ENCODE measurements around the gene ZBED3.

The ZBED3 gene

GRCh38 chr5:77076961-77077828 lies 9.9 kb downstream of the ZBED3 start:
- DNase-seq = no peak

DNA sequence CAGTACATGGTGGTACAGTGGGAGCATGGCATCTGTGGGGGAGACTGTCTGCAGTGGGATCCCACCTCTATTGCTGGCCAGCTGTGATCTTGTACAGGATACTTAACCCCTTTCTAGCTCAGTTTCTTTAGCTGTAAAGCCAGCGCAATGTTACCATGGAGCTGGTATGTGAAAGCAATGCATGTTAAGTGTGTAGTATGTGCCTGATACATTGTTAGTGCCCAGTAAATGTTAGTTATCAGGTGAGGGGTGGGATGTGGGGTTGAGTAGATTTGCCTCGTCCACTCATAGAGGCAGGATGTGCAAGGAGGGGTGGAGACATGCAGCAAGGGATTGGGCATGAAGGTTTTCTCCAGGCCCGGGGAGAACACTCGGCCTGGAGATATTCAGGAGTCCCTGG lies 12.3 kb downstream of the ZBED3 start:
- no peak for DNase-seq

DNA sequence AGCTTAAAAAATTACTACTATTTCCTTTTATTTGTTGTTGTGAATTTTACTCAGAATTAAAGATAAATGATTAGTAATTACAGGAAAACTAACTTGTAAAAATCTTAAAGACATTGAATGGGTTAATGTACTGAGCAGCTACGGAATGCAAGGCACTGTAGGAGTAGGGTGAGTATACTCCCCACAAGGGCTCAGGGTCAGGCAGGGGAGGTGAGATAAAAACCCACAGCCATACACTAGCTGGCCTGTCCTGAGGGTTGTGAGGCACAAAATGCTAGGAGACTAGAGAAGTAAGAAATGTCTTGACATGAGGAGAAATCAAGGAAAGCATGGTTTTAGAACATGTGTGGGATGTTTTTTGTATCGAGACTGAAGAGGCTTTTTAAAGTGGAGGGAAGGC lies 13.4 kb downstream of the ZBED3 start:
- no peak for DNase-seq

- DNase-seq = no peak
Observed at GRCh38 chr5:77066823-77067442, 20.2 kb downstream of the ZBED3 start.

DNA sequence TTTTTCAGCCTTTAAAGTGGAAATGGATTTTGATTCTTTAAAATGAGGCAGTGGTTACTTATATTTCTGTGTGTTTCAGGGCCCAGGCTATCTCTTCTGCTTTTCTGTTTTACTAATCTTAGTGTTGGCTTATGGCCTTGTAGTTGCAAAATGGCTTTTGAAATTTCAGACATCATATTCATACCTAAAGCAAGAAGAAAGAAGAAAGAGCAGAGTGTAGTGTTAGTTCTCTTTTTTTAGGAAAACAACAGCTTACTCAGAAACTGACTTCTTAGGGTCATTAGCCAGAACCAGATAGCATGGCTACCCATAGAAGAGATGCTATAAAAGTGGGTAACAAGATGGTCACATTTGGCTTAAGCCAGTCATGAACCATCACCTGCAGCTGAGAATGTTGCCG lies 20.9 kb downstream of the ZBED3 start:
- DNase-seq = no peak

GRCh38 chr5:77065256-77065655 lies 21.8 kb downstream of the ZBED3 start:
- no peak for DNase-seq

GRCh38 chr5:77064040-77064439 lies 23.0 kb downstream of the ZBED3 start:
- no peak for DNase-seq

DNA sequence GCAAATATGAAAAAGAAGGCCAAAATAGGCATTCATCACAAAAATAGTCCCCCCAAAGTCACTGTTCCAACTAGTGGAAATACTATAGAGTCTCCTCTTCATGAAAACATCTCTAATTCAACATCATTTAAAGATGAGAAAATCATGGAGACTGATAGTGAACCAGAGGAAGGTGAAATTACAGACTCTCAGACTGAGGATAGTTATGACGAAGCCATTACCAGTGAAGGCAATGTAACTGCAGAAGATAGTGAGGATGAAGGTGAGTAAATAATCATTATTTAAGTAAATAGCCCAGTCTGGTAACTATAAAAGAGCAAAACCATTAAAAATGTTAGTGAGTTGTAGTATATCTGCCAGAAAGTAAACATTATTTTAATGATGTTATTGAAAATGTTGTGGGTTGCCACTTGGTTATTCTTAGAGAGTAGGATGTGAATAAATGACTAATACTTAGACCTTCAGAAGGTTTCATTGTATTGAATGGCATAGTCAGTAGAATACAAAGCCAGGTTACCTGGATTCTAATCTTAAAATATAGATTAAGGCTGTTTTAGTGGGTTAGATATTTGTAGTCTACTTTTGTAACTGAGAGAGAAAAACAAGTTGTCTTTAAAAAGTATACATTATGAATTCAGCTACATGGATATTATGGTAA lies 40.5 kb downstream of the ZBED3 start:
- DNase-seq = no peak

GRCh38 chr5:77035950-77036349 lies 51.1 kb downstream of the ZBED3 start:
- DNase-seq = no peak

DNA sequence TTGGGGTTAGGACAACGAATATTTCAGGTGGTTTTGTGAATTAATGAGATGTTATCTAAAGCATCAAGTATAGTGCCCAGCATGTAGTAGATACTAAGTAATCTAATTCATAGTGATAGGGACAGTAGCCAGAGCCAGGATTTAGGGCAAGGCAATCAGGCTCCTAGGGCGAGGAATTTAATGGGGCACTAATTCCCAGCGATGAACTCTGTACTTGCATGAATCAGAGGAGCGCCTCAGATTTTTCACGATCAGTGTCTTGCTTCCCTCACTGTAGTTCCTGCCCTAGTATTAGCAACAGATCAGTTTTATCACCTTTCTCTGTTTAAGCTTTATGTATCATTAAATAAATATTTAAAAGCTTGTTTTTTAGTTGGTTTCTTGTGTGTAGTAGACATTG lies 53.7 kb downstream of the ZBED3 start:
- no peak for DNase-seq

GRCh38 chr5:77032635-77033034 lies 54.5 kb downstream of the ZBED3 start:
- no peak for DNase-seq

GRCh38 chr5:77031891-77032290 lies 55.2 kb downstream of the ZBED3 start:
- DNase-seq = no peak

- DNase-seq = peak; percentile 72 to 92
Observed at GRCh38 chr5:77030097-77031071, 56.7 kb downstream of the ZBED3 start, which contains the start of gene AGGF1. Gene AGGF1, plus strand, starts transcription at chr5:77030404. Its CDS starts 363 bp downstream, at chr5:77030767.

DNA sequence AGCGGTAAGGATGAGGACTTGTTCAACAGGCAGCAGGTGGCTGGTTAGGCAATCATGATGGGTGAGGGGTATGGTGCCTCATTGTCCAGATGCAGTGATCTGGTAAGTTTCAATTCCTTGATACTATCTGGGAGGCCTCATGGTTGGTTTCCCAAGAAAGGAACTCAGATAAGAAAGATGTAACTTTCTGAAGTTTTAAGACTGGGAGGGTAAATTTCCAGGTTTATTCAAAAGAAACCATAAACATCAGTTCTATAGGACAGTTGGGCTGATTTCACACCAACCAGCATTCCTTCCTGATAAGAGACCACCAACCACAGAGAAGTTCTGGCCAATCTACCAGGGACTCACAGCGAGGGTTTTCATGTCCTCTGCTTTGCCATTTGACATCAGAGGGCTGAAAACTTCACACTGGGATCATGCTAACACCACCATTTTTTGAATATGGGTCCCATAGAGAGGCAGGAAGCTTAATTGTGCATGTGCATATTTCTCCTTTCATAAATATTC lies 57.7 kb downstream of the ZBED3 start:
- no peak for DNase-seq

DNA sequence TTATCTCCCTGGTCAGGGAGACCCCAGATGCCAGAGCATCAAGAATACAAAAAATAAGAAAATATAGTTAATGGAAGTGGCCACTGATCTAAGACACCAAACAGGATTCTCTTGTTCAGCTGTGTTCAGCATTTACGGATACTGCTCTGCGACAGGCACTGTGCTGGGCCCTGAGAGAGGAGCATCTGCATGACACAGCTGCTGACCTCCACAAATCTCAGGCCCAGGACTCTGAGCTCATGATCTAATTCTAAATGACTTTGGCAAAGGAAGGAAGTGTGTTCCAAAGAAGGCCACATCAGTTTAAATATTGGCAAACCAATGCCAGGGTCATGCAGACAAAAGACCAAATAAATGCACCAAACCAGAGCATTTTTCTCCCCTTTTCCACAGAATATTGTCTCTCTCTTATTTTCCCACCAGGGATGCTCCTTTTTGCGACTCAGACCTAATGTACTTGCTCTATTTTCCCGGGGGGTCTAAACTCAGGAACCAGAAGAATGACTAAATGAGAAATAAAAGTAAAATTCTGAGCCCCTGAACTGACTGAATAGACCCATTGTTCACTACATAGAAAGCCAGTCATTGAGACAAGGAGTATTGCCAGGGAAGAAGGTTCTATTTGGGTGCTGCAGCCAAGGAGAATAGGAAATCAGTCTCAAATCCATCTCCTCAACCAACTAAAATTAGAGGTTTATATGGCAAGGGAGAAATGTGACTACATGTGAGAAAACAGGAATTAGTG lies 58.3 kb downstream of the ZBED3 start:
- DNase-seq = no peak

DNA sequence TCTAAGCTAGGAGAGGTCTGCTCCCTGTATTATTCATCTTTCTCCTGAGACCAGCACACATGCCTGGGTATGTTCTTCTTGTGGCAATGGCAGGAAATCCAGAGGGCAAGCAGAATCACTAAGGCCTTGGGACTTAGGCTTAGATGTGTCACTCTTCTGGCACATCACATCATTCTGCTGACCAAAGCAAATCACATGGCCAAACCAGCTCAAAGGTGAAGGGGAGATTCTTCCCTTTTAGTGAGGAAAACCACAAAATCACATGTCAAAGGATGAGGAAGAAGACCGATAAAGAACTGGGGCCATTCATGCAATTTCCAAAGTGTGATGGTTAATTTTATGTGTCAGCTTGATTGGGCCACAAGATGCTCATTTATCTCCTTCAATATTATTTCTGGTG lies 62.6 kb downstream of the ZBED3 start:
- DNase-seq = no peak

- DNase-seq = no peak
Observed at GRCh38 chr5:77022511-77023417, 64.3 kb downstream of the ZBED3 start.
